CD14-positive monocyte (primary cell): Measurements from ENCODE around the gene THSD4. TPM values are rescaled to one million over a fixed set of nuclear protein-coding genes. Genes with fewer than 3 reads are reported as not detected.
A peak's percentile ranks its signal among the peaks of the same experiment; 100 is the strongest.

Source experiments
- DNase-seq, 3 donors: peaks; one replicate each; pipeline ENCODE4 v3.0.0-alpha.2; 2011 to 2022
- H2AFZ ChIP-seq: 2 replicates; pipeline ENCODE4 v1.6.0; 2012; ENCODE audit warnings: mild to moderate bottlenecking, low read depth, low read length, inconsistent platforms; ENCODE audit not compliant: insufficient read depth, poor library complexity, severe bottlenecking
- H3K27ac ChIP-seq, 2 donors: 1 replicate in 1 of 2; 2 replicates in 1 of 2; pipeline ENCODE4 v1.5.1; 2012 to 2013; ENCODE audit warnings: low read length in 2 of 2, control low read depth in 1 of 2, inconsistent platforms in 1 of 2, low read depth in 1 of 2, mild to moderate bottlenecking in 1 of 2
- H3K27me3 ChIP-seq, 2 donors: one replicate each; pipeline versions ENCODE4 v1.6.0 to v1.6.1; 2011 to 2013; ENCODE audit warnings: low read length in 2 of 2; ENCODE audit not compliant: control insufficient read depth in 2 of 2, insufficient read depth in 2 of 2
- H3K36me3 ChIP-seq, 2 donors: replicated peaks in 1 of 2; 1 replicate in 1 of 2; 2 replicates in 1 of 2; pipeline versions ENCODE4 v1.5.1 to v1.6.1; 2012 to 2013; ENCODE audit warnings: low read length in 2 of 2, control low read depth in 1 of 2, inconsistent platforms in 1 of 2, mild to moderate bottlenecking in 1 of 2; ENCODE audit not compliant: insufficient read depth in 2 of 2, control insufficient read depth in 1 of 2
- H3K4me1 ChIP-seq, 2 donors: 1 replicate in 1 of 2; 2 replicates in 1 of 2; pipeline versions ENCODE4 v1.5.1 to v1.6.1; 2012 to 2013; ENCODE audit warnings: low read length in 2 of 2, control low read depth in 1 of 2, inconsistent platforms in 1 of 2, mild to moderate bottlenecking in 1 of 2, moderate library complexity in 1 of 2; ENCODE audit not compliant: insufficient read depth in 2 of 2, control insufficient read depth in 1 of 2
- H3K4me2 ChIP-seq: replicated peaks from 2 replicates; pipeline ENCODE3; 2012; ENCODE audit warnings: low read length, moderate library complexity, mild to moderate bottlenecking; ENCODE audit not compliant: poor library complexity, severe bottlenecking; ENCODE audit errors: extremely low read depth
- H3K4me3 ChIP-seq, 3 experiments: fragments of 200-600 bp in 1 of 3; sonication (generic) in 1 of 3; replicated peaks in 1 of 3; 1 replicate in 2 of 3; 2 replicates in 1 of 3; pipeline ENCODE4 v1.5.1; 2011 to 2013; ENCODE audit warnings: low read length in 3 of 3, mild to moderate bottlenecking in 3 of 3, control low read depth in 2 of 3, low read depth in 2 of 3, inconsistent platforms in 1 of 3, moderate library complexity in 1 of 3
- H3K79me2 ChIP-seq: 2 replicates; pipeline ENCODE4 v1.6.0; 2012; ENCODE audit warnings: mild to moderate bottlenecking, control low read depth, inconsistent platforms, low read length, moderate library complexity; ENCODE audit not compliant: insufficient read depth
- H3K9ac ChIP-seq: 2 replicates; pipeline ENCODE4 v1.6.0; 2017; ENCODE audit warnings: low read length, mild to moderate bottlenecking; ENCODE audit not compliant: insufficient read depth, poor library complexity, severe bottlenecking
- H3K9me3 ChIP-seq, 2 donors: replicated peaks in 1 of 2; 1 replicate in 1 of 2; 2 replicates in 1 of 2; pipeline versions ENCODE4 v1.5.1 to v1.6.1; 2012 to 2013; ENCODE audit warnings: low read length in 2 of 2, control low read depth in 1 of 2; ENCODE audit not compliant: control insufficient read depth in 1 of 2, insufficient read depth in 1 of 2
- H4K20me1 ChIP-seq: 2 replicates; pipeline ENCODE4 v1.6.0; 2012; ENCODE audit warnings: mild to moderate bottlenecking, low read length, control low read depth, moderate library complexity; ENCODE audit not compliant: insufficient read depth
- H3K27ac Mint-ChIP-seq, 7 donors: one replicate each; pipeline ENCODE4 v1.8.0; 2020; ENCODE audit warnings: mild to moderate bottlenecking in 7 of 7, mixed read lengths in 7 of 7, moderate library complexity in 6 of 7, inconsistent platforms in 2 of 7
- H3K27me3 Mint-ChIP-seq, 3 donors: one replicate each; pipeline ENCODE4 v1.8.0; 2021 to 2022; ENCODE audit warnings: low read depth in 3 of 3, mild to moderate bottlenecking in 3 of 3, mixed read lengths in 3 of 3, moderate library complexity in 3 of 3, inconsistent platforms in 1 of 3
- H3K36me3 Mint-ChIP-seq, 2 donors: one replicate each; pipeline ENCODE4 v1.8.0; 2020; ENCODE audit warnings: mixed read lengths in 2 of 2, inconsistent platforms in 1 of 2, mild to moderate bottlenecking in 1 of 2
- H3K4me1 Mint-ChIP-seq: one replicate; pipeline ENCODE4 v1.8.0; 2020; ENCODE audit warnings: mild to moderate bottlenecking, mixed read lengths
- H3K4me3 Mint-ChIP-seq, 2 donors: one replicate each; pipeline ENCODE4 v1.8.0; 2020; ENCODE audit warnings: mild to moderate bottlenecking in 2 of 2, mixed read lengths in 2 of 2, moderate library complexity in 1 of 2
- H3K9me3 Mint-ChIP-seq, 7 donors: one replicate each; pipeline ENCODE4 v1.8.0; 2020 to 2022; ENCODE audit warnings: mixed read lengths in 7 of 7, mild to moderate bottlenecking in 6 of 7, moderate library complexity in 6 of 7, inconsistent platforms in 2 of 7
- CTCF ChIP-seq: fragments of 200-600 bp; IDR thresholded peaks from one replicate; pipeline ENCODE4 v1.8.0; 2022; ENCODE audit warnings: antibody characterized with exemption, mild to moderate bottlenecking
- WGBS: methylation state at CpG from one replicate; pipeline ENCODE4 v1.1.5; 2013; ENCODE audit warnings: missing lambda C conversion rate; ENCODE audit not compliant: insufficient coverage; 5-methylcytosine and 5-hydroxymethylcytosine counted together
- intact Hi-C, 2 donors: fragments of 100-400 bp; cut with micrococcal nuclease; formaldehyde crosslinking; loops; one replicate each; pipeline versions ENCODE4 v1.15.0 to v1.15.1; 2023
- polyA plus RNA-seq, 3 donors: library from polyadenylated mRNA; depleted of rRNA in 1 of 3; unstranded in 2 of 3; stranded (reverse) in 1 of 3; fragments of 300-500 nt in 2 of 3; fragments of >200 nt in 1 of 3; fragmentation: Illumina TruSeq in 2 of 3; gene quantifications; 1 replicate in 2 of 3; 2 replicates in 1 of 3; pipeline ENCODE4 v1.2.3, GENCODE V29; 2012 to 2021

THSD4 gene
- polyA plus RNA-seq, 3 donors: not detected

GRCh38 chr15:71312194-71312708, 197.0 kb downstream of the THSD4 start:
- Mint-ChIP-seq H3K4me1 (no peaks in the 10 kb centered on the region), H3K27ac (no peak overlapping the region), H3K27me3 (peaks cover 5 to 7% (median 5%) of the 10 kb centered on the region in 3 donors), H3K36me3 (no peaks in the 10 kb centered on the region), H3K4me3 (no peak overlapping the region), H3K9me3 (peaks cover 3 to 13% (median 3%) of the 10 kb centered on the region in 7 donors)
- H3K36me3 ChIP-seq: no peaks in the 10 kb centered on the region
- no peak overlapping the region for H3K4me2 ChIP-seq
- H3K27me3 ChIP-seq: no peaks in the 10 kb centered on the region
- H3K4me3 ChIP-seq: no peak overlapping the region
- no peak for TF ChIP-seq CTCF
- no peaks in the 10 kb centered on the region for H3K79me2 ChIP-seq
- intact Hi-C loops: loop anchor here in 1 of 2 donors (10.0 kb wide), 1 partner anchor 57 kb away; no protein-coding TSS in a partner anchor
- no peak overlapping the region for H3K27ac ChIP-seq
- H3K9me3 ChIP-seq: no peaks in the 10 kb centered on the region
- H3K4me1 ChIP-seq: no peaks in the 10 kb centered on the region
- H2AFZ ChIP-seq: no peak overlapping the region
- no peak for DNase-seq
- WGBS: 93% methylated on average over 5 of the region's 8 CpGs
- no peak overlapping the region for H3K9ac ChIP-seq
- H4K20me1 ChIP-seq: no peaks in the 10 kb centered on the region

- WGBS: 90% methylated on average over 2 of the region's 6 CpGs
- H3K4me1 Mint-ChIP-seq: no peaks in the 10 kb centered on the region
- intact Hi-C loops: loop anchor here in 1 of 2 donors (10.0 kb wide), 1 partner anchor 58 kb away; no protein-coding TSS in a partner anchor
These were observed 197.6 kb downstream of the THSD4 start for GRCh38 chr15:71312731-71313460.

More at GRCh38 chr15:71312731-71313460, 197.6 kb downstream of the THSD4 start:
- no peak overlapping the region for H3K4me3 Mint-ChIP-seq
- Histone ChIP-seq H3K27ac (no peak overlapping the region), H3K4me2 (no peak overlapping the region), H3K27me3 (no peaks in the 10 kb centered on the region), H3K4me1 (no peaks in the 10 kb centered on the region), H3K36me3 (no peaks in the 10 kb centered on the region), H2AFZ (no peak overlapping the region), H3K4me3 (no peak overlapping the region), H3K9me3 (no peaks in the 10 kb centered on the region), H3K9ac (no peak overlapping the region), H4K20me1 (no peaks in the 10 kb centered on the region), H3K79me2 (no peaks in the 10 kb centered on the region)
- peaks cover 6 to 7% (median 7%) of the 10 kb centered on the region in 3 donors for H3K27me3 Mint-ChIP-seq
- H3K27ac Mint-ChIP-seq: peak overlapping the region in 1 of 7 donors; percentile 38
- H3K9me3 Mint-ChIP-seq: peaks cover 1 to 16% (median 5%) of the 10 kb centered on the region in 7 donors
- no peaks in the 10 kb centered on the region for H3K36me3 Mint-ChIP-seq
- DNase-seq: no peak
- no peak for TF ChIP-seq CTCF
